GM12878 (cell line): ENCODE measurements around the gene ADAM23. TPM values are rescaled to one million over a fixed set of nuclear protein-coding genes. Genes with fewer than 3 reads are reported as not detected.

Experiments used
- EZH2 ChIP-seq: IDR thresholded peaks from 2 replicates; pipeline ENCODE4 v1.6.1; 2012; ENCODE audit warnings: low read depth, mild to moderate bottlenecking, control low read depth, inconsistent platforms, low read length, borderline replicate concordance; ENCODE audit not compliant: control insufficient read depth
- IKZF1 ChIP-seq: fragments of 450-650 bp; conservative IDR thresholded peaks from 2 replicates; pipeline ENCODE4 v1.6.1; 2017; ENCODE audit warnings: antibody characterized with exemption, mild to moderate bottlenecking
- RUNX3 ChIP-seq: IDR thresholded peaks from 2 replicates; pipeline ENCODE4 v1.6.1; 2012; ENCODE audit warnings: low read length, inconsistent platforms
- SMAD5 ChIP-seq: IDR thresholded peaks from 2 replicates; pipeline ENCODE4 v1.6.1; 2016; ENCODE audit warnings: antibody characterized with exemption, low read depth
- SUZ12 ChIP-seq: fragments of 200-600 bp; sonication (generic); IDR thresholded peaks from one replicate; pipeline ENCODE4 v1.6.1; 2018; ENCODE audit warnings: antibody characterized with exemption, mild to moderate bottlenecking; ENCODE audit not compliant: unreplicated experiment
- TBL1XR1 ChIP-seq: IDR thresholded peaks from 2 replicates; pipeline ENCODE4 v1.6.1; 2012; ENCODE audit warnings: low read depth, low read length, improper control_type of control experiment
- ZBTB40 ChIP-seq: fragments of 450-650 bp; IDR thresholded peaks from 2 replicates; pipeline ENCODE4 v1.6.1; 2016; ENCODE audit warnings: mild to moderate bottlenecking, moderate library complexity, borderline replicate concordance
- polyA plus RNA-seq, 11 experiments: library from polyadenylated mRNA; depleted of rRNA in 4 of 11; unstranded in 6 of 11; stranded (reverse) in 5 of 11; fragments of >200 nt; fragmentation: Nextera tagmentation in 4 of 11; fragmentation: Illumina TruSeq in 1 of 11; extraction: Ambion mirVana in 4 of 11; extraction: Trizol in 1 of 11; gene quantifications; 1 replicate in 1 of 11; 2 replicates in 10 of 11; pipeline versions ENCODE4 v1.2.1 to v1.2.3, GENCODE V29; 2011 to 2016; ENCODE audit warnings: inconsistent platforms in 2 of 11, missing spikeins in 2 of 11, low read depth in 1 of 11
- total RNA-seq, 4 experiments: library from RNA; depleted of rRNA in 3 of 4; stranded (reverse); fragments of >200 nt in 3 of 4; fragmentation: Illumina TruSeq in 1 of 4; extraction: Trizol in 1 of 4; gene quantifications; 2 replicates each; pipeline versions ENCODE4 v1.2.1 to v1.2.3, GENCODE V29; 2013 to 2021
- TF ChIP-seq, protein P1 (sequence below): fragments of 150-350 bp; IDR thresholded peaks from 2 replicates; pipeline ENCODE4 v1.6.1; 2016; ENCODE audit warnings: low read depth, low read length
- TF ChIP-seq, protein P2 (sequence below): IDR thresholded peaks from 2 replicates; pipeline ENCODE4 v1.6.1; 2011; ENCODE audit warnings: low read depth, low read length, improper control_type of control experiment, borderline replicate concordance

ADAM23 gene
- total and polyA plus RNA-seq, 10 of the 15 experiments (the other 5 are each of a cell fraction or from before 2014, with no cell fraction given) = 5.7 to 41.8 (median 15.6) TPM

- TF ChIP-seq, protein P1, sequence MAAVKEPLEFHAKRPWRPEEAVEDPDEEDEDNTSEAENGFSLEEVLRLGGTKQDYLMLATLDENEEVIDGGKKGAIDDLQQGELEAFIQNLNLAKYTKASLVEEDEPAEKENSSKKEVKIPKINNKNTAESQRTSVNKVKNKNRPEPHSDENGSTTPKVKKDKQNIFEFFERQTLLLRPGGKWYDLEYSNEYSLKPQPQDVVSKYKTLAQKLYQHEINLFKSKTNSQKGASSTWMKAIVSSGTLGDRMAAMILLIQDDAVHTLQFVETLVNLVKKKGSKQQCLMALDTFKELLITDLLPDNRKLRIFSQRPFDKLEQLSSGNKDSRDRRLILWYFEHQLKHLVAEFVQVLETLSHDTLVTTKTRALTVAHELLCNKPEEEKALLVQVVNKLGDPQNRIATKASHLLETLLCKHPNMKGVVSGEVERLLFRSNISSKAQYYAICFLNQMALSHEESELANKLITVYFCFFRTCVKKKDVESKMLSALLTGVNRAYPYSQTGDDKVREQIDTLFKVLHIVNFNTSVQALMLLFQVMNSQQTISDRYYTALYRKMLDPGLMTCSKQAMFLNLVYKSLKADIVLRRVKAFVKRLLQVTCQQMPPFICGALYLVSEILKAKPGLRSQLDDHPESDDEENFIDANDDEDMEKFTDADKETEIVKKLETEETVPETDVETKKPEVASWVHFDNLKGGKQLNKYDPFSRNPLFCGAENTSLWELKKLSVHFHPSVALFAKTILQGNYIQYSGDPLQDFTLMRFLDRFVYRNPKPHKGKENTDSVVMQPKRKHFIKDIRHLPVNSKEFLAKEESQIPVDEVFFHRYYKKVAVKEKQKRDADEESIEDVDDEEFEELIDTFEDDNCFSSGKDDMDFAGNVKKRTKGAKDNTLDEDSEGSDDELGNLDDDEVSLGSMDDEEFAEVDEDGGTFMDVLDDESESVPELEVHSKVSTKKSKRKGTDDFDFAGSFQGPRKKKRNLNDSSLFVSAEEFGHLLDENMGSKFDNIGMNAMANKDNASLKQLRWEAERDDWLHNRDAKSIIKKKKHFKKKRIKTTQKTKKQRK = no peak
- TF ChIP-seq EZH2 (0 out of 2 replicates have a peak, but pooled peaks have one; percentile 72), SMAD5 (no peak), SUZ12 (peak; percentile 28), RUNX3 (peak; percentile 28; the same call in 1 of the 2 replicates), IKZF1 (peak; percentile 44), TBL1XR1 (no peak), ZBTB40 (no peak)
- TF ChIP-seq, protein P2, sequence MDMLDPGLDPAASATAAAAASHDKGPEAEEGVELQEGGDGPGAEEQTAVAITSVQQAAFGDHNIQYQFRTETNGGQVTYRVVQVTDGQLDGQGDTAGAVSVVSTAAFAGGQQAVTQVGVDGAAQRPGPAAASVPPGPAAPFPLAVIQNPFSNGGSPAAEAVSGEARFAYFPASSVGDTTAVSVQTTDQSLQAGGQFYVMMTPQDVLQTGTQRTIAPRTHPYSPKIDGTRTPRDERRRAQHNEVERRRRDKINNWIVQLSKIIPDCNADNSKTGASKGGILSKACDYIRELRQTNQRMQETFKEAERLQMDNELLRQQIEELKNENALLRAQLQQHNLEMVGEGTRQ = no peak
Measured at GRCh38 chr2:206443735-206444527, 599 bp downstream of the ADAM23 start (continued).
